Measurements from ENCODE around the gene SSBP4. TPM values are rescaled to one million over a fixed set of nuclear protein-coding genes. Genes with fewer than 3 reads are reported as not detected.

Gene SSBP4
- total and polyA plus RNA-seq, 12 donors, result 17.6 to 51.6 (median 30.1) TPM

DNA sequence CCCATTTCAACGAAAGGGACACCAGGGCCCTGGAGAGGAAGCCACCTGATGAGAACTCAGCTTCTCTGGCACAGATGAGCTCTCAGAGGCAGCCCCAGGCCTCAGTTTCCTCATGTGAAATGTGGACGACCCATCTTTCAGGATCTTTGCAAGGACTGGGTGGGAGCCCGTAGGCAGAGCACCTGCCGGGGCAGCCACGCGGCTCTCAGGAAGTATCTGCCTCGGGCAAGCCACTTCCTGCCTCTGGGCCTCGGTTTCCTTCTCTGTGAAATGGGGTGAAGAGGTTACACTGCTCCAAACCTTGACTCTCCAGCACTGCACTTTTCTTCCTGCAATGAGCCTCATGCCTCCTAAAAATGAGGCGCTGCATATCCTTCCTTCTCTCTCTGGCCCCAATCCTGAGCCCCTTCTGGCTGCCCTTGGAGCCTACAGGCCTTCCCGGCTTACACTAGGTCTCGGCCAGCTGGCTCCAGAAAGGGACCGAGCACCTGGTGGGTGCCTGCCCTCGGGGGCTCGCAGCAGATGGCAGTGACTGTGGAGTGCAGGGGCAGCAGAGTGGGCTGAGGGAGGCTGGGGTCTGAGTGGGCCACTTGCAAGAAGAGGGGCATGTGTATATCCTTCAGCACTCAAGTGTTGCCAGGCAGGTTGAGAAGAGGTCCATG lies 3.5 kb downstream of the SSBP4 start:
- no peak for TF ChIP-seq CTCF (IDR thresholded peaks at IDR 0.05)
- DNase-seq (no peak), ATAC-seq (no peak)
- intact Hi-C loops (cut with DNase I), result no loop called here
- Histone ChIP-seq H3K9me3 (no peaks in the 10 kb centered on the region), H3K4me1 (peaks cover 32 to 94% (median 78%) of the 10 kb centered on the region in 9 donors), H3K36me3 (peaks cover 0 to 4% (median 0%) of the 10 kb centered on the region in 9 donors), H3K4me3 (no peak overlapping the region), H3K27me3 (peaks cover 0 to 3% (median 0%) of the 10 kb centered on the region in 7 donors), H3K27ac (peak overlapping the region in 3 of 10 donors; percentile 9 to 97 (median 21))
- 75% methylated on average over 14 of the region's 14 CpGs for WGBS, 2 donors

DNA sequence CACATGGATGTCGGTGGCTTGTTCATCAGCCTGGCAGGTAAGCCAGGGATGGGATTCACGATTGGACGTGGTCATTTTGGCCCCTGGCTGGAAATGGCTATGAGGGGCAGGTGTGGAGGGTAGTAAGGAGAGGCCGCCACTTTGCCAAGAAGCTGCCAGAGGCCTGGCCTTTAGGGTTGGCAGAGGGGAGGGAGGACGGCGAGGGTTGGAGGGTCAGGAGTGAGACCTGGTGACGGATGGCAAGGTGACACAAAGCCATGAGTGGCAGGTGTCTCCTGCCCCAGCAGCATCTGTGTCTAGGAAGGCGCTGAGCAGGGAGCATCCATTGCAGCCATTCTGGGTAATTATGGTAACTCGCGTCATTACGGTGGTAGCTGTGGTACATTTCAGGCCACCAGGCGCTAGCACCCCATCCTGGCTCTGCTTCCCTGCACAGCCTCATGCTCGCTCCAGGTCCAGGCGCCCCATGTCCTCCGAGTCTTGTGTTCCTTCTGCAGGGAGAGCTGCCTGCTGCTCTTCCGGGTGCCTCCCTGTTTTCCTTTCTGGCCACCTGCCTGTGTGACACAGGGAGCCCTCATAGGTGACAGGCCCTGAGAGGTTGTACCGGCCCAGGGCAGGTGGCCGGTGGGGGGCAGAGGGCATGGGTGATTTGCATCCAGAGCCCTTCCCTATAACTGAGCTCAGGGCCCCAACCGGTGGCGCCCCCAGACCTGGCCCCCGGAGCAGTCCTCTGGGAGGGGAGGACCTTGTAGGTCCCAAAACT lies 4.2 kb downstream of the SSBP4 start:
- H3K27me3 ChIP-seq, result no peaks in the 10 kb centered on the region
- ATAC-seq (no peak), DNase-seq (no peak)
- TF ChIP-seq CTCF (IDR thresholded peaks at IDR 0.05), result no peak
- peaks cover 0 to 10% (median 0%) of the 10 kb centered on the region in 9 donors for H3K36me3 ChIP-seq
- intact Hi-C loops (cut with DNase I), result no loop called here
- peak overlapping the region in 7 of 10 donors; percentile 6 to 71 (median 16) for H3K27ac ChIP-seq
- H3K4me3 ChIP-seq, result no peak overlapping the region
- no peaks in the 10 kb centered on the region for H3K9me3 ChIP-seq
- WGBS, 2 donors, result 77 to 79% methylated on average over 21 of the region's 21 CpGs
- peaks cover 28 to 94% (median 74%) of the 10 kb centered on the region in 9 donors for H3K4me1 ChIP-seq

DNA sequence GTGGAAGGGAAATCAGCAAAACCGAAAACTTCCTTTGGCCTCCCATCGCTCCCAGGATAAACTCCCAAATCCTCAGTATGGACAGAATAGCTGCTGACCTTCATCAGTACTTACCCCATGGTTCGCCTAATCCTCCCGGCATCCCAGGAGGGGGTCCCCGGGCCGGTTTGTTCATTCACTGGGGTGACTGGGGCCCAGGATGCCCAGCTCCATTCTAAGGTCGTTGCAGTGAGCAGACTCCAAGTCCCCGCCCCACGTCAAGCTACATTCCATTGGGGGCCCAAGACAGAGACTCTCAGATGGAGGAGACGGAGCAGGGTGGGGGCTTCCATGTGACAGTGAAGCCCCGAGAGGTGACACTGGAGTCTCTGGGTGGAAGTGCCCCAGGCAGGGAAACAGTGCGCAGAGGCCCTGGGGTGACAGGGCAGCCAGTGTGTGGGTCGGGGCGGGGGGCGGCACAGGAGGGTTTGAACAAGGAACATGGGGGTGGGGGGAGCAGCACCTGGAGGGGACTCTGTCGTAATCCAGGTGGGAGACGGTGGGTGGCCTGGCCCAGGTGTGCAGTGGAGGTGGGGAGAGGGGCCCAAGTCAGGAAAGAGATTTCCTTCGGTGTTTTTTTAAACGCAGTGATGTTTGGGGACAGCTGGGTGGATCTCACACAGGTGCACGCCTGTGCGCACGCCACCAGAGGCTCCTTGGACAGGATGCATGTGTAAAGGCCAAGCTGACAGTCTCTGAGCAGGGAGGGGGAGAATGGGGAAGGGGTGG lies 5.1 kb downstream of the SSBP4 start:
- intact Hi-C loops (cut with DNase I), result no loop called here
- H3K27ac ChIP-seq, result peak overlapping the region in 7 of 10 donors; percentile 6 to 79 (median 16)

More for the DNA sequence above, 5.1 kb downstream of the SSBP4 start:
- 73 to 81% methylated on average over 22 of the region's 22 CpGs for WGBS, 2 donors
- no peak overlapping the region for H3K4me3 ChIP-seq
- H3K36me3 ChIP-seq, result peaks cover 0 to 11% (median 0%) of the 10 kb centered on the region in 9 donors
- DNase-seq, result no peak
- no peak for ATAC-seq
- H3K9me3 ChIP-seq, result no peaks in the 10 kb centered on the region
- peaks cover 31 to 96% (median 77%) of the 10 kb centered on the region in 9 donors for H3K4me1 ChIP-seq
- TF ChIP-seq CTCF (IDR thresholded peaks at IDR 0.05), result no peak
- H3K27me3 ChIP-seq, result no peaks in the 10 kb centered on the region

All from heart right ventricle (tissue), 16 donors.